ENCODE data around the gene CTTNBP2NL. TPM values are rescaled to one million over a fixed set of nuclear protein-coding genes. Genes with fewer than 3 reads are reported as not detected.

The CTTNBP2NL gene
- total RNA-seq, 4 donors from 2014 or later, result 53.5 to 66.6 (median 59.6) TPM

DNA sequence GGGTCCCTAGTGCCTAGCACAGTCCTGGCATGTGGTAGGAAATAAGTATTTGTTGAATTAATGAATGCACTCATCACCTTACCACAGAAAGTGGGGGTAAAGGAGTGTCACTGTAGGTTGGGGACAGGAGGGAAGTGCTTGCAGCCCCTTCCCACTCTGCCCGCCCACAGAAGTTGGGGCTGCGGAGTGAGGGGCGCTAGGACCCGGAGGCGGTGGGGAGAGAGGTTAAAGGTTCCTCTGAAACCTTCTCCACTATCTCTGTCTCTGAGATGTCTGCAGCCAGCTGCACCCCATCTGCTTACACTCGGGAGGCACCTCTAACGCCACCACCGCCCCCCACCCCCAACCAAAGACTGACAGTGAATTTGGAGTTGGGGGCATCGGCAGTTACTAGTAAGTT lies 111.3 kb downstream of the CTTNBP2NL start:
- TF ChIP-seq POLR2A (IDR thresholded peaks at IDR 0.05), result no peak
- TF ChIP-seq, protein P1, sequence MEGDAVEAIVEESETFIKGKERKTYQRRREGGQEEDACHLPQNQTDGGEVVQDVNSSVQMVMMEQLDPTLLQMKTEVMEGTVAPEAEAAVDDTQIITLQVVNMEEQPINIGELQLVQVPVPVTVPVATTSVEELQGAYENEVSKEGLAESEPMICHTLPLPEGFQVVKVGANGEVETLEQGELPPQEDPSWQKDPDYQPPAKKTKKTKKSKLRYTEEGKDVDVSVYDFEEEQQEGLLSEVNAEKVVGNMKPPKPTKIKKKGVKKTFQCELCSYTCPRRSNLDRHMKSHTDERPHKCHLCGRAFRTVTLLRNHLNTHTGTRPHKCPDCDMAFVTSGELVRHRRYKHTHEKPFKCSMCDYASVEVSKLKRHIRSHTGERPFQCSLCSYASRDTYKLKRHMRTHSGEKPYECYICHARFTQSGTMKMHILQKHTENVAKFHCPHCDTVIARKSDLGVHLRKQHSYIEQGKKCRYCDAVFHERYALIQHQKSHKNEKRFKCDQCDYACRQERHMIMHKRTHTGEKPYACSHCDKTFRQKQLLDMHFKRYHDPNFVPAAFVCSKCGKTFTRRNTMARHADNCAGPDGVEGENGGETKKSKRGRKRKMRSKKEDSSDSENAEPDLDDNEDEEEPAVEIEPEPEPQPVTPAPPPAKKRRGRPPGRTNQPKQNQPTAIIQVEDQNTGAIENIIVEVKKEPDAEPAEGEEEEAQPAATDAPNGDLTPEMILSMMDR (IDR thresholded peaks at IDR 0.05), result no peak
- H3K4me3 ChIP-seq (ENCODE audit: low read depth, poor library complexity, severe bottlenecking), result no peak overlapping the region
- intact Hi-C loops (cut with DNase I; ENCODE audit: low total_unique reads), result loop anchor here (10.0 kb wide), 2 partner anchors 107 to 197 kb away; partner anchors contain the start of genes CAPZA1, RHOC and ST7L
- WGBS, 2 donors, result 84 to 86% methylated on average over 9 of the region's 9 CpGs
- DNase-seq (ENCODE audit: low spot score in 2 of 2), result no peak

DNA sequence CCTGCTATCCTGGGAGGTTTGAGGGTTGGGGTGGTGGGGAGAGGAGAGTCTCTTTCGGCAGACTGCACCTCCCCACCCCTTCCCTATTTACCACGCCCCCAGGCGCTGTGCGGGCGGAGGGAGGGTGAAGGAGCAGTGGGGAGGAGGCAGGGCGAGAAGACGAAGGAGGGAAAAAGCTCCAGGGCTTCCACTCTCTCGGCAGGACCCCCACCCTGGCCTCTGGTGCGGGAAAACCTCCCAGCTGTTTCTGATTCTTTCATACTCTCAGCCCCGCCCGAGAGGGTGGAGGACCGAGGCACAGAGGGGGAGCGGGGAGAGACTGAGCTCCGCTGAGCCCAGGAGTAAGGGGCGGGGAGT lies 111.9 kb downstream of the CTTNBP2NL start:
- H3K4me3 ChIP-seq (ENCODE audit: low read depth, poor library complexity, severe bottlenecking), result peak overlapping the region; percentile 34
- TF ChIP-seq, protein P1 (IDR thresholded peaks at IDR 0.05), result no peak
- no peak for TF ChIP-seq POLR2A (IDR thresholded peaks at IDR 0.05)
- 1% methylated on average over 15 of the region's 15 CpGs for WGBS, 2 donors
- DNase-seq (ENCODE audit: low spot score in 2 of 2), result no peak
- intact Hi-C loops (cut with DNase I; ENCODE audit: low total_unique reads), result loop anchor here (10.0 kb wide), 2 partner anchors 107 to 197 kb away; partner anchors contain the start of genes CAPZA1, RHOC and ST7L

DNA sequence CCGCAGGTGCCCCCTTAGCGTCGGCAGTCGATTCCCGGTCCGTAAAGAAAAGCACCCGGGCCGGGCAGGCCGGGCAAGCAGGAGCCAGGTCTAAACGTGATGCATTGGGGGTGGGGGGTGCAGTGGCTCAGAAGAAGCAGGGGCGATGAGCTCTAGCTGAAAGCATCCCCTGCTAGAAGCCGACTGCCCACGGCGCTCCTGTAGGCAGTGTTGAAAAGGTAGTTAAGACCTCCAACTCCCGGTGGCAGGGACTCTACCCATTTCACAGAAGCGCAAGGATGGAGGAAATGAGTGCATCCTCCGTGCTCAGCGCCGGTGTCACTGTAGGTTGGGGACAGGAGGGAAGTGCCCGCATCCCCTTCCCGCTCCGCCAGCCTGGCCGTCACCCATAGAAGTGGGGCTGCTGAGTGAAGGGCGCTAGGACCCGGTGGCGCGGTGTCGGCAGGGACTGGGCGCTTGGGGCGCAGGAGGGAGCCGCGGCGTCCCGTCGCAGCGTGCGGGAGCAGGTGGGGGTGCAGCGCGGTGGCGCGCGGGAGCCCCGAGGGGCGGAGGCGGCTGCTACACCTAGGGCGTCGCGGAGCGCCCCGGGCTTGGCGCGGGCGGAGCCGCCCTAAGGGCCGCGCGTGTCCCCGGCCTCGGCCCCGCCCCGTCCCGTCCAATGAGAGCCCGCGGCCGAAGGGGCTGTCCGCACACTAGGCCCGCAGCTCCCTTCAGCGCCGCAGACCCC lies 112.4 kb downstream of the CTTNBP2NL start, which contains the start of gene WNT2B:
WNT2B (plus strand) TSS at position 688 of the 727 bp plus-strand sequence. CDS start 298 bp downstream, outside the sequence.
- TF ChIP-seq, protein P1 (IDR thresholded peaks at IDR 0.05), result no peak
- no peak for TF ChIP-seq POLR2A (IDR thresholded peaks at IDR 0.05)
- H3K4me3 ChIP-seq (ENCODE audit: low read depth, poor library complexity, severe bottlenecking), result peak within 1 kb of the TSS; percentile 34
- intact Hi-C loops (cut with DNase I; ENCODE audit: low total_unique reads), result loop anchor here (10.0 kb wide), 2 partner anchors 106 to 196 kb away; partner anchors contain the start of genes CAPZA1, RHOC and ST7L
- peak in 1 of 2 donors; percentile 12 for DNase-seq (ENCODE audit: low spot score in 2 of 2)
- WGBS, 2 donors, result 1% methylated on average over 23 to 54 of the region's 69 CpGs

DNA sequence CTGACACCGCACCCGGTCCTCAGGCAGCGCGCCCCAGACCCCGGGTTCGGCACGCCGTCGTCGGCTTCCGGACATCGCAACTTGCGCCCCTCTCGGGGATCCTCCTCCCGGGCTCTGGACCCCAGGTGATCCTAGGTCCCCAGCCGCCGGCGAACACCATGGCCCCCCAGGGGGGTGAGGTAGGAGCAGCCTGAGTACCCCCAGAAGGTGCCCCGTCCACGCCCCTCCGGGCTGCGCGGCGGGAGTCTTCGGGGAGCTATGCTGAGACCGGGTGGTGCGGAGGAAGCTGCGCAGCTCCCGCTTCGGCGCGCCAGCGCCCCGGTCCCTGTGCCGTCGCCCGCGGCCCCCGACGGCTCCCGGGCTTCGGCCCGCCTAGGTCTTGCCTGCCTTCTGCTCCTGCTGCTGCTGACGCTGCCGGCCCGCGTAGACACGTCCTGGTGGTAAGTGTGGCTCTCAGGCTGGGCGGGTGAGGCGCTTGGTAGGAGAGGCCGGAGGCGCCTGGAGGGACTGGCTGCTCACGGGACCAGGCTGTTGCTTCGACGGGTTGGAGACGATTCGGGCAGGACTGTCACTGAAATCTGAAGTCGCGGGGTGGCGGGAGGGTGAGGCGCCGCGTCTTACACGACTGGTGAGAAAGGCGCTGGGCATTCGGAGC lies 113.1 kb downstream of the CTTNBP2NL start:
- 21 to 25% methylated on average over 22 to 31 of the region's 66 CpGs for WGBS, 2 donors
- TF ChIP-seq, protein P1 (IDR thresholded peaks at IDR 0.05), result no peak
- TF ChIP-seq POLR2A (IDR thresholded peaks at IDR 0.05), result no peak
- intact Hi-C loops (cut with DNase I; ENCODE audit: low total_unique reads), result loop anchor here (10.0 kb wide), 2 partner anchors 106 to 196 kb away; partner anchors contain the start of genes CAPZA1, RHOC and ST7L

DNA sequence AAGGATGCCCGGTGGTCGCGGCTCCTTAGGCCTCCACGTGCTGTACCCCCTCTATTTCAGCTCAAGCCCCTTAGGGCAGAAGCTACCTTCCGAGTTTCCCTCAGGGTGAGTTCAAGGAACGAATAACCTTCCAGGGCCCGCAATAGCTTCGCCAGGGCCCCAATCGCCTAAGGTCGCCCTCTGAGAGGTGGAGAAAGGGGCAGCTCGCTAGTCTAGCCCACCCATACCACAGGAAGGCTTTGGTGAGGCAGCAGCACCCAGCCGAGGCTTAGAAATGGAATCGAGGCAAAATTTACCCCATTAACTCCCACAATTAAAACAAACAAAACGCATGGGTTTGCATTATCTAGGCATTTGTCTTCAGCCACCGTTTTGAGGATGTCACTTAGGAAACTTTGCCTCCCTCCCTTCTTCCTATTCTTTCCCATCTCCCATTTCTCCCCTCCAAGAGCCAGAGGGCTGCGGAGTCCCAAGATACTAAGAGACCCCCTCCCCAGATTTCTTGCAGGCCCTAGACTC lies 113.7 kb downstream of the CTTNBP2NL start:
- intact Hi-C loops (cut with DNase I; ENCODE audit: low total_unique reads), result loop anchor here (10.0 kb wide), 2 partner anchors 105 to 195 kb away; partner anchors contain the start of genes CAPZA1, RHOC and ST7L
- no peak overlapping the region for H3K4me3 ChIP-seq (ENCODE audit: low read depth, poor library complexity, severe bottlenecking)
- 54 to 58% methylated on average over 16 of the region's 16 CpGs for WGBS, 2 donors
- TF ChIP-seq POLR2A (IDR thresholded peaks at IDR 0.05), result no peak
- TF ChIP-seq, protein P1 (IDR thresholded peaks at IDR 0.05), result no peak
- DNase-seq (ENCODE audit: low spot score in 2 of 2), result peak in 1 of 2 donors; percentile 8

More for the DNA sequence above, 113.1 kb downstream of the CTTNBP2NL start:
- DNase-seq (ENCODE audit: low spot score in 2 of 2), result peak in 1 of 2 donors; percentile 17
- H3K4me3 ChIP-seq (ENCODE audit: low read depth, poor library complexity, severe bottlenecking), result peak overlapping the region; percentile 34
